Measurements from ENCODE around the gene MYO5A. TPM values are rescaled to one million over a fixed set of nuclear protein-coding genes. Genes with fewer than 3 reads are reported as not detected.

Gene MYO5A
- total and polyA plus RNA-seq, 10 of the 15 experiments (the other 5 are each of a cell fraction or from before 2014, with no cell fraction given), result 4.2 to 42.9 (median 31.1) TPM

DNA sequence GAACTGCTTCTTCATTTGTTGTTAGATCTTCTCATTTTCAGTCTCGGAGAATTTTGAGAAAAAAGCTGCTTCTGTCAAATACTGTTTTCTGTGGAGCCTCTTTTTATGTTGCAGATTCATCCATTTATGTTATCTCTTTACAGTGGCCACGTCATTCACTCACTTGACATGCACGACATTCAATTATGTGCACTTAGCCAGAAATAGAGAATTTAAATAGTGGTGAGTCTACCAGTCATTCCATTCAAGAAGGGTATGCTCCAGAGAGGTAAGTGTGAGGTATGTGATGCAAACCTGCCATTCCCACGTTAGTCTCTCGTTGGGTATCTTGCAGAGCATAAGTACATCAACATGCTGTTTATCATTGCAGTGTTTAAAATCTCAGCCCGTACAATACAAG, 30.3 kb upstream of the MYO5A start (continued):
- TF ChIP-seq, protein P1, sequence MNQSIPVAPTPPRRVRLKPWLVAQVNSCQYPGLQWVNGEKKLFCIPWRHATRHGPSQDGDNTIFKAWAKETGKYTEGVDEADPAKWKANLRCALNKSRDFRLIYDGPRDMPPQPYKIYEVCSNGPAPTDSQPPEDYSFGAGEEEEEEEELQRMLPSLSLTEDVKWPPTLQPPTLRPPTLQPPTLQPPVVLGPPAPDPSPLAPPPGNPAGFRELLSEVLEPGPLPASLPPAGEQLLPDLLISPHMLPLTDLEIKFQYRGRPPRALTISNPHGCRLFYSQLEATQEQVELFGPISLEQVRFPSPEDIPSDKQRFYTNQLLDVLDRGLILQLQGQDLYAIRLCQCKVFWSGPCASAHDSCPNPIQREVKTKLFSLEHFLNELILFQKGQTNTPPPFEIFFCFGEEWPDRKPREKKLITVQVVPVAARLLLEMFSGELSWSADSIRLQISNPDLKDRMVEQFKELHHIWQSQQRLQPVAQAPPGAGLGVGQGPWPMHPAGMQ (IDR thresholded peaks at IDR 0.05; ENCODE audit: borderline replicate concordance), result no peak
- TF ChIP-seq CREB1 (IDR thresholded peaks at IDR 0.05; ENCODE audit: low read depth) (0 out of 2 replicates have a peak, but pooled peaks have one; percentile 30), CHD4 (IDR thresholded peaks at IDR 0.05) (no peak), HDAC2 (IDR thresholded peaks at IDR 0.05) (no peak), WRNIP1 (IDR thresholded peaks at IDR 0.05; ENCODE audit: borderline replicate concordance, low read depth, low read length) (no peak), POU2F2 (IDR thresholded peaks at IDR 0.05; ENCODE audit: borderline replicate concordance, low read depth, low read length) (peak; percentile 68; the same call in 1 of the 3 replicates), SMC3 (IDR thresholded peaks at IDR 0.05; ENCODE audit: borderline replicate concordance, low read length) (no peak), CEBPZ (IDR thresholded peaks at IDR 0.05; ENCODE audit: low read depth, low read length) (no peak), MTA3 (IDR thresholded peaks at IDR 0.05; ENCODE audit: borderline replicate concordance, low read length) (no peak), NR2C2 (IDR thresholded peaks at IDR 0.05; ENCODE audit: borderline replicate concordance, control insufficient read depth, insufficient read length, low read depth) (no peak), ZNF217 (IDR thresholded peaks at IDR 0.05) (peak; percentile 59; the same call in 1 of the 2 replicates), RBBP5 (conservative IDR thresholded peaks at IDR 0.05) (no peak)
- TF ChIP-seq, protein P2, sequence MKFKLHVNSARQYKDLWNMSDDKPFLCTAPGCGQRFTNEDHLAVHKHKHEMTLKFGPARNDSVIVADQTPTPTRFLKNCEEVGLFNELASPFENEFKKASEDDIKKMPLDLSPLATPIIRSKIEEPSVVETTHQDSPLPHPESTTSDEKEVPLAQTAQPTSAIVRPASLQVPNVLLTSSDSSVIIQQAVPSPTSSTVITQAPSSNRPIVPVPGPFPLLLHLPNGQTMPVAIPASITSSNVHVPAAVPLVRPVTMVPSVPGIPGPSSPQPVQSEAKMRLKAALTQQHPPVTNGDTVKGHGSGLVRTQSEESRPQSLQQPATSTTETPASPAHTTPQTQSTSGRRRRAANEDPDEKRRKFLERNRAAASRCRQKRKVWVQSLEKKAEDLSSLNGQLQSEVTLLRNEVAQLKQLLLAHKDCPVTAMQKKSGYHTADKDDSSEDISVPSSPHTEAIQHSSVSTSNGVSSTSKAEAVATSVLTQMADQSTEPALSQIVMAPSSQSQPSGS (IDR thresholded peaks at IDR 0.05; ENCODE audit: low read length), result 0 out of 2 replicates have a peak, but pooled peaks have one; percentile 55
- TF ChIP-seq, protein P3, sequence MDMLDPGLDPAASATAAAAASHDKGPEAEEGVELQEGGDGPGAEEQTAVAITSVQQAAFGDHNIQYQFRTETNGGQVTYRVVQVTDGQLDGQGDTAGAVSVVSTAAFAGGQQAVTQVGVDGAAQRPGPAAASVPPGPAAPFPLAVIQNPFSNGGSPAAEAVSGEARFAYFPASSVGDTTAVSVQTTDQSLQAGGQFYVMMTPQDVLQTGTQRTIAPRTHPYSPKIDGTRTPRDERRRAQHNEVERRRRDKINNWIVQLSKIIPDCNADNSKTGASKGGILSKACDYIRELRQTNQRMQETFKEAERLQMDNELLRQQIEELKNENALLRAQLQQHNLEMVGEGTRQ (IDR thresholded peaks at IDR 0.05; ENCODE audit: borderline replicate concordance, low read depth, low read length), result no peak
- TF ChIP-seq, protein P4, sequence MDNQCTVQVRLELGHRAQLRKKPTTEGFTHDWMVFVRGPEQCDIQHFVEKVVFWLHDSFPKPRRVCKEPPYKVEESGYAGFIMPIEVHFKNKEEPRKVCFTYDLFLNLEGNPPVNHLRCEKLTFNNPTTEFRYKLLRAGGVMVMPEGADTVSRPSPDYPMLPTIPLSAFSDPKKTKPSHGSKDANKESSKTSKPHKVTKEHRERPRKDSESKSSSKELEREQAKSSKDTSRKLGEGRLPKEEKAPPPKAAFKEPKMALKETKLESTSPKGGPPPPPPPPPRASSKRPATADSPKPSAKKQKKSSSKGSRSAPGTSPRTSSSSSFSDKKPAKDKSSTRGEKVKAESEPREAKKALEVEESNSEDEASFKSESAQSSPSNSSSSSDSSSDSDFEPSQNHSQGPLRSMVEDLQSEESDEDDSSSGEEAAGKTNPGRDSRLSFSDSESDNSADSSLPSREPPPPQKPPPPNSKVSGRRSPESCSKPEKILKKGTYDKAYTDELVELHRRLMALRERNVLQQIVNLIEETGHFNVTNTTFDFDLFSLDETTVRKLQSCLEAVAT (IDR thresholded peaks at IDR 0.05), result no peak
- TF ChIP-seq, protein P5, sequence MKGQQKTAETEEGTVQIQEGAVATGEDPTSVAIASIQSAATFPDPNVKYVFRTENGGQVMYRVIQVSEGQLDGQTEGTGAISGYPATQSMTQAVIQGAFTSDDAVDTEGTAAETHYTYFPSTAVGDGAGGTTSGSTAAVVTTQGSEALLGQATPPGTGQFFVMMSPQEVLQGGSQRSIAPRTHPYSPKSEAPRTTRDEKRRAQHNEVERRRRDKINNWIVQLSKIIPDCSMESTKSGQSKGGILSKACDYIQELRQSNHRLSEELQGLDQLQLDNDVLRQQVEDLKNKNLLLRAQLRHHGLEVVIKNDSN (IDR thresholded peaks at IDR 0.05; ENCODE audit: borderline replicate concordance, extremely low read length, insufficient read depth, low read depth, low read length), result no peak
